Stimulated activated naive CD4-positive, alpha-beta T cell treated with Interleukin-2 at 50 U/mL for 16 hours (primary cell): Measurements from ENCODE around the gene ZNF749.

Experiments used
- DNase-seq: peaks from one replicate; lab custom pipeline; 2025; lab: John Stamatoyannopoulos, UW

The ZNF749 gene

DNA sequence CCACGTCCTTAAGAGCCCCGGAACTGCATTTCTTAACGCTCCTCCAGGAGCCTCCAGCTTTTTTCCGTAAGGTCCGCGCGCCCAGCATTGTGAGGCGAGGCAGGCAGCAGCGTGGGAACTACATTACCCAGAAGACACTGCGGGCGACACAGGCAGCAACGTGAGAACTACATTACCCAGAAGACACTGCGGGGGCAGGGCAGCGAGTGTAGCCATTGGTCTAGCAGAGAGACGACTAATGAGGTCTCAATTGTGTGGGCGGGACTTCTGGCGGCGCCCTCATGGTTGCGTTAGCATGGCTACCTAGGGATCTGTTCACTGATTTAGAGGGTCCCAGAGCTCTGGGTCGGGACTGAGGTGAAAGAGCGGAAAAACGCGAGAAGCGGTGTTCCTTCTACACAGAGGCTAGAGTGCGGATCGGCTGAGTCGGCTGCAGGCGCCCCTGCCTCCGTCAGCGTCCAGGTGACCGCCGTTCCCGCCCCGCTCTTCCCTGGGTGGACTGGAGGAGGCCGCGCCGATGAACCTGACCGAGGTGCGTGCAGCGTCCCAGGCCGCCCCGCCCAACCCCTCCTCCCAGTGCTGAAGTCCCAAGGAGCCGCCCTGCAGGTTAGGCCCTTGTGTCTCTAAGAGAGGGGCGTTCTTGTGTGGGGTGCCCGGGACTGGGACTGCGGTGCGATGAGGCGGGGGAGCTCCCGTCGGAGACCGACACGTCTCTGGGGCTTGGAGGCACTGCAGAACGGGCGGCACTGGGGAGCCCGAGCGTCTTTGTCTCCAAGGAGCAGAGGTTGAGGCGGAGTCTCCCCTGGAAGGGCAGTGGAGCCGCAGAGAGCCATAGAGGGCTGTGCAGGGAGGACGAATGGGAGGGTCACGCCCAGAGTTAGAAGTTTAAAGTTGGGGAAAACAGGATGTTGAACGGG is at the start of gene ZNF749:
Gene ZNF749, plus strand, starts transcription at position 264 of the 917 bp plus-strand sequence. Its CDS starts 254 bp downstream, at position 518.
- DNase-seq = peak; percentile 98

DNA sequence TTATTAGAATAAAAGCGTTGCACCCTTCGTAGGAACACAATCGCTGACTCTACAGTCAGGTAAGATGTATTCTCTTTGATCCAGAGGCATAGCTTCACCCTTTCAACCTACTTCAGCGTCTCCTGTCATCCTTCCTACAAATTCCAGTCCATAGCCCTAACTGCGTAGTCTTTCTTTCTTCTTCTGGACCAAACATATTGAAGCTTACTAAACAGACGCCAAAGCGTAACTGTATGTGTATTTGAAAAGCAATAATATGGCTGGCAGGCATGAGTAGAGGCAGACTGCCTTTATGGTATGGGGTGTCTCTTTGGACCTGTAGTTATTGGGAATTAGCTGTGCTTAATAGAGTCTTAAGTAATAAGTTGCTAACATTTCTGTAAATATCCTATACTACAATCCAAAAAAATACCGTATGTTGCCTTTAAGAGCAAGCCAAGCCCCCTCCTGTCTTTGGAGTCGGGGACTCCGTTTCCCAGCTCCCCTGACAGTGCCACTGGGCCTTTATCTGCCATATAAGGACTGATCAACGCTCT is 45.9 kb upstream of the ZNF749 start:
- no peak for DNase-seq

DNA sequence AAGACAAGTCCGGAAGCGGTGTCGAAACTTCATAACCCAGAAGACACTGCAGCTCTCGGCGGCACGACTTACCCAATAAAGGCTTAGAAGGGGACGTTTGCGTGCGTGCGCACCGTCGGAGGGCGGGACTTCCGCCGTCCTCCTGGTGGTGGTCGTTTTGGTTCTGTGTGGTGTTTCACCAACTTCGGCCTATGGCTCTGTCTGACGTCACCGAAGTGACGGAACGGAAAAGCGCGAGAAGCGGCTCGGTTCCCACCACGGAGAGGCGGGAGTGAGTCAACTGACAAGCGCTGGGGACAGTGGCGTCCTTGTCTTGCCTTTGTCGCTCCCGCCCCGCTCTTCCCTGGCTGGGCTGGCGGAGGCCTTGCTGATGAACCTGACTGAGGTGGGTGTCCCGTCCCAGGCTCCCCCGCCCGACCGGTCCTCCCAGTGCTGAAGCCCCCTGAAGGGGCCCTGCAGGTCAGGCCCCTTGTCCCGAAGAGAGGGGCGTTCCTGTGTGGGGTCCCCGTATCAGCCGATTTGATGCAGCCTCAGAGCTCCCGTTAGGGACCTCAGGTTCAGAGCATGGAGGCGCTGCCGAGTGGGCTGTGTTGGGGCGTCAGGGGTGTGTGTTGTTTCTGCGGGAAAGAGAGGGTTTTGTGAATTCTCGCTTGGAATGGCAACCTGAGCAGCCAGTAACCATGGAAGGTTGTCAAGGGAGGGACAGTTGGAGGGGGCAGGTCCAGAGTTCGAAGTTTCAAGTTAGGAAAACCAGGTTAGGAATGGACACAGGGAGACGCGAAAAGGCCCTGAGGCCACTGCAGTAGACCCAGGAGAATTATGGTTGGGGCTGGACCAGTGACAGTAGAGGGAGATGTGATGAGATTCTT is 45.2 kb upstream of the ZNF749 start, which contains the start of gene ZNF548:
Gene ZNF548, plus strand, starts transcription at position 125 of the 869 bp plus-strand sequence. Its CDS starts 246 bp downstream, at position 371.
- DNase-seq = peak; percentile 96

DNA sequence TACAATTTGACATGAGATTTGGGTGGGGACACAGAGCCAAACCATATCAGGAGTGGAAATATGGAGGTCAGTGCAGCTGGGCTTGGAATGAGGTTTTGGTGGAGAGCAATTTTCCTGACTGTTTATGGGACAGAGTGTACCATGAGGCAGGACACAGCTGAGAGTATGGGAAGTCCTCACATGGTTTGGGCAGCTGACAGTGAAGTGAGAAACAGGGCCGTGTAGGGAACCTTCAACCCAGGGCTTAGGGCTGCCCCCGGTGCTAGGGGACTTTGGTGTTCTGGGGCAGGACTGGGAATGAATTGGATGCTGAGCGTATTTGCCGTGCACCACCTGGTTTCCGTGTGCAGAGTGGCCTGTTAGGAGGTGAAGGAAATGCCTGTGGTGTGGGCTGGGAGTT is 39.4 kb upstream of the ZNF749 start:
- DNase-seq = no peak

DNA sequence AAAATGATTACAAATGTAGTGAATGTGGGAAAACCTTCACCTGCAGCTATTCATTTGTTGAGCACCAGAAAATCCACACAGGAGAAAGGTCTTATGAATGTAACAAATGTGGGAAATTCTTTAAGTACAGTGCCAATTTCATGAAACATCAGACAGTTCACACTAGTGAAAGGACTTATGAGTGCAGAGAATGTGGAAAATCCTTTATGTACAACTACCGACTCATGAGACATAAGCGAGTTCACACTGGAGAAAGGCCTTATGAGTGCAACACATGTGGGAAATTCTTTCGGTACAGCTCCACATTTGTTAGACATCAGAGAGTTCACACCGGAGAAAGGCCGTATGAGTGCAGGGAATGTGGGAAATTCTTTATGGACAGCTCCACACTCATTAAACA is 36.3 kb upstream of the ZNF749 start:
- DNase-seq = no peak

DNA sequence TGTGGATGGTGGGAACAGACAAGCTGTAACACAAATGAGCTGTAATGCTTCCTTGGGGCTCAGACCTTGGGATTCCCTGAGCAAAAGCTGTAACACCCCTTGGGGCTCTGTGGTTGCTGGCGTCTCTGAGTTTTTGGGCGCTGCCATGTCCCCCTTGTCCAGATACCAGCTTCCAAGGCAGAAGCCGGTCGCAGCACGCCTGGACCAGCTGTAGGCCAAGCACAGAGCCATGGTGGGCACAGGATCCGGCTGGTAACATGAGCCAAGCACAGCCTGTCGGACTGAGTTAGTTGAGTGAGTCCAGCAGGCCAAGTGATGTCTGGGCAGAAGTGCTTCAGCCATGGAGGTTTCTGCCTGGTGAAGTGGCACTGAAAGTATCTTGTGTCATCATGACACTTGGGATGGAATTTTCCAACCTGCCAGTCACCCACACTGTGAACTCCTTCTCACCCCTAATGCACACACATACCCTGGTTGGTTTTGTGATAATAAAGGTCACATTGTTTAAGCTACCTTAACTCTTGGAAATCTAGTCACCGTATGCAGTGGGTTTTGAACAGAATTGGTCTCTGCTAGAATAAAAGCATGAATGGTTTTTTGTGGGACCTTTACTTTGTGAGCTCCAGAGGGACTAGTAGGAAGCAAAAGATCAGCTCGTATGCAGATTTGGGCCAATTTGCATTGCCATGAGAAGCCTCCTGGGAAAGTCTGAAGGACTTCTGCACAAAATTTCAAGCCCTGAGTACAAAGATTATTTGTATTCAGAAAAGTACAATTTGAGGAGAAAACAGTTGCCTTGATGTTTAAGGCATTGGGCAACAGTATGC is 31.2 kb upstream of the ZNF749 start:
- DNase-seq = no peak

DNA sequence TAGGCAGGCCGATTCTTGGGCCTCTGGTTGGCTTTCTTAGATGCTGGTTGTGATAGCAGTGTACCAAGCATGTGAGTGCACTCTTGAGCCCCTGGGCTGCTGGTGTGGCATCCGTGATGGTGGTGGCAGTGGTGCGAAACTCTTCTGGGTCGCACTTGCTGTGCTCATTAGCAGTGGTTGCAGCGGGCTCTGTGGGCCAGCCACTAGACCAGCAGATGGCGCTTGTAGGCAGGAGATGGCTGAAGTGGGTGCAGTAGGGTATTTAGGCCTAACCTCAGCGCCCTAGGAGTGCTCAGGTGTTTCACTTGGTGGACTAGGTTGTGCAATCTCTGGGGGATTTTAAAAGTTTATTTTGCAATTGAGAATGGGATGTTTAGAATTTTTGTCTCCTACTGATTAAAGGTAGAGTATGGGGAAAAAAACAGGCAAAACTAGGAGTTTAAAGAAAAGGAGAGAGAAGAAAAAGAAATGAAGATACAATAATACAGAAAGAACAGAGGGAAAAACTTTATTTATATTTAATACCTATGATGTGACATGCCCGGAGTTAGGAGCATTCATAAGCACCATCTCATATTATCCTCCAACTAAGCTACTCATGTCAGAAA is 28.5 kb upstream of the ZNF749 start:
- DNase-seq = peak; percentile 63

DNA sequence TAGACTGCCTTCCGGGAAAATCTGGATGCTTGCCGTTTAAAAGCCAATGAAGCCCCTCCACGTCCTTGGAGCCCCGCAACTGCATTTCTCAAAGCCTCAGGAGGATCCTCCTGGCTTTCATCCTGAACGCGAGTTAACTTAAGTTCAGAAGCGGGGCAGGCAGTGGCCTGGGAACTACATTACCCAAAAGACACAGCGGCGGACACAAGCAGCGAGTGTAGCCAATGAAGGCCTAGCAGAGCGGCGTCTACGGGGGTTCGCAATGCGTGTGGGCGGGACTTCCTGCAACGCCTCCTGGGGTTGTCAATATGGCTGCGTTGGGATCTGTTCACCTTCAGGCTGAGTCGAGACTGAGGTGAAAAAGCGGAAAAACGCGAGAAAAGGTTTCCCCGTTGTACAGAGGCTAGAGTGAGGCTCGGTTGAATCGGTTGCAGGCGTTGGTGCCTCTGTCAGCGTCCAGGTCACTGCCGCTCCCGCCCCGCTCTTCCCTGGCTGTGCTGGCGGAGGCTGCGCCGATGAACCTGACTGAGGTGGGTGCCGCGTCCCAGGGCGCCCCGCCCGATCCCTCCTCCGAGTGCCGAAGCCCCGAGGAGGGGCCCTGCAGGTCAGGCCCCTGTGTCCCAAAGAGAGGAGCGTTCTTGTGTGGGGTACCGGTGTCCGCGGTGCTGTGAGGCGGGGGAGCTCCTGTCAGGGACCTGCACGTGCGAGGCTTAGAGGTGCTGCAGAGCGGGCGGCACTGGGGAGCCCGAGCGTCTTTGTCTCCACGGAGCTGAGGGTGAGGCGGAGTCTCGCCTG is 24.1 kb upstream of the ZNF749 start, which contains the start of gene ZNF17:
Gene ZNF17, plus strand, starts transcription at position 285 of the 795 bp plus-strand sequence. CDS start 2,455 bp downstream, outside the sequence.
- DNase-seq = peak; percentile 94

DNA sequence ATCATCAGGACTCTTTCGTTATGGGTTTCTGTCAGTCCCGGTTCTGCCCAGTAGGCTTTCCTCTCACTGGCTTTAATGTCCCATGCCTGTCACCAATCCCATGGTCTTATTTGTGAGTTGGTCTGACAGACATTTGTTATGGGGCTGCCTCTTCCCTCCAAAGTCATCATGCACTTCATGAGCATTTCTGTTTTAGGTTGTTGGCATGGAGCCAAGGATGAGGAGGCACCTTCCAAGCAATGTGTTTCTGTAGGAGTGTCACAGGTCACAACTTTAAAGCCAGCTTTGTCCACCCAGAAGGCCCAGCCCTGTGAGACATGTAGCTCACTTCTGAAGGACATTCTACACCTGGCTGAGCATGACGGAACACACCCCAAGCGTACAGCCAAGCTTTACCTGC is 15.7 kb upstream of the ZNF749 start:
- DNase-seq = no peak

DNA sequence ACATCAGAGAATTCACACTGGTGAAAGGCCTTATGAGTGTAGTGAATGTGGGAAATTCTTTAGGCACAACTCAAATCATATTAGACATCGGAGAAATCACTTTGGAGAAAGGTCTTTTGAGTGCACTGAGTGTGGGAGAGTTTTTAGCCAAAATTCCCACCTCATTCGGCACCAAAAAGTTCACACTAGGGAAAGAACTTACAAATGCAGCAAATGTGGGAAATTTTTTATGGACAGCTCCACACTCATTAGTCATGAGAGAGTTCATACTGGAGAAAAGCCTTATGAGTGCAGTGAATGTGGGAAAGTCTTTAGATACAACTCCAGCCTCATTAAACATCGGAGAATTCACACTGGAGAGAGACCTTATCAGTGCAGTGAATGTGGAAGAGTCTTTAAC is 14.1 kb upstream of the ZNF749 start:
- no peak for DNase-seq

DNA sequence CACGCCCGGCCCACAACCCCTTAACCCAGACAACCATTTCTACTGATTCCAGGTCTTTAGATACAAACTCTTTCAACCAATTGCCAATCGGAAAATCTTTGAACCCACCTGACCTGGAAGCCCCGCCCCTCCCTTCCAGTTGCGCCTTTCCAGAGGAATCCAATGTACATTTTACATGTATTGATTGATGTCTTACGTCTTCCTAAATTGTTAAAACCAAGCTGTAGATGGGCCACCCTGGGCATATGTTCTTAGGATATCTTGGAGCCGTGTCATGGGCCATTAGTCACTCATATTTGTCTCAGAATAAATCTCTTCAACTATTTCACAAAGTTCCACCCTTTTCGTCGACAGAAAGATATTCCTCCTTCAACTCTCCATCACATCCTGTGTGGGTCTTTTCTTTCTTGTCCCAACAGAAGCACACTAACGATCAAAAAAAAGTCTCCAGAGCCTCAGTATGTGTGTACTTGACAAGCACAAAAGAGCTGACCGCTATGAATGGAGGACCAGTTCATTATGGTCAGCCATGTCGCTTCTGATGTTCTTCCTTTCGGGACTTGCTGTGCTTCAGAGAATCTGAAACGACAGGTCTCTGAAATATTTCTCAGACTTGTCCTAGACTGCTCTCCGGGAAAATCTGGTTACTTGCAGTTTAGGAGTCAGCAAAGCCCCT is 601 bp upstream of the ZNF749 start:
- DNase-seq = no peak

DNA sequence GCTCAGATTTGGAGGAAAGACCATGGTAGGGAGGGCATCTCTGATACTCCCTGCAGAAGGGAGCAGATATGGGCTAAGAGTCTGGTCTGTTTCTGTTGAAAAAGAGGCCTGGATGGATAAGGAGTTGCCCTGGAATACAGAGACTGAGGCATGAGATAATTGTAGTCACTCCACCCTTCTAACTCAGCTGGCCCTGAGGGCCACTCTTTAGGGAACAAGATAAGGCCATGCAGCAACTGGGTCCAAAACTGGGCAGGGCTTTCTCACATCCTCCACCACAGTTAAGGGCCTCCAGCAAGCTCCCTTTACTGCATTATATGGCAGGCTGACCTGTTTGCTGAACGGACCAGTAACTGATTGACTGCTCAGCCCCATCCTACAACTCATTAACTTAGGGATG is 1.3 kb downstream of the ZNF749 start:
- no peak for DNase-seq

DNA sequence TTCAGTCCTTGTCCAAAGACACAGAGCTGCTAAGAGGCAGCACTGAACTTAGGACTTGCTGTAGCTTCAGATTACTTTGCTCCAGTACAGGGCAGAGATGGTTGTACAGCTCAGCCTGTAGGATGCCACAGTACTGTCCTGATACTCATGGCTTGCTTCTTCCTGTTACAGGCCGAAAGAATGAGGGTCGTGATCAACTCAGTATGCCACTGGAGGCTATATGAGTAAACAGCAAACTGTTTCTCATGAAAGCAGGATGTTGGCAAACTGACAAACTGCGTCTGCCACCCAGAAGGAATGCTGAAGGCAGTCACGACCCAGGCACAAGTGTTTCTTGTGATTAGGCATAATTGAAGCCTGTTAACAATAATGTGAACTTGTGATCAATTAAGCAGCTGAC is 2.8 kb downstream of the ZNF749 start:
- DNase-seq = no peak

DNA sequence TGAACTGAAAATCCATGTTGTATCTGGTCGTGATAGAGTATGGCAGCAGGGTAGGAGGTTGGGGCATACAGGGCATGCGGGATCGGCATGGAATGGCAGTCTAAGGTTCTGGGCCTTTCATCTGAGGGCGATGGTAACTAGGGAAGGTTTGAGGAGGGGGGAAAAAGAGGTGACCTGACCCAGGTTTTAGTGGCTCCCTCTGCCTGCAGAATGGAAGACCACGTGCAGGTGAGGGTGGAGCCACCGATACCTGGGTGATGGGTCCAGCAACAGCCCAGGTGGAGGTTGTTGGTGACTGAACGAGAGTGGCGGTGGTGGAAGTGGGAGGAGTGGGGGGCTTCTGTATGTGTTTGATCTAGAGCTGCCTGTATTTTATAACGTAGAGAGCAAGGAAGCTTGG is 3.8 kb downstream of the ZNF749 start:
- DNase-seq = no peak

DNA sequence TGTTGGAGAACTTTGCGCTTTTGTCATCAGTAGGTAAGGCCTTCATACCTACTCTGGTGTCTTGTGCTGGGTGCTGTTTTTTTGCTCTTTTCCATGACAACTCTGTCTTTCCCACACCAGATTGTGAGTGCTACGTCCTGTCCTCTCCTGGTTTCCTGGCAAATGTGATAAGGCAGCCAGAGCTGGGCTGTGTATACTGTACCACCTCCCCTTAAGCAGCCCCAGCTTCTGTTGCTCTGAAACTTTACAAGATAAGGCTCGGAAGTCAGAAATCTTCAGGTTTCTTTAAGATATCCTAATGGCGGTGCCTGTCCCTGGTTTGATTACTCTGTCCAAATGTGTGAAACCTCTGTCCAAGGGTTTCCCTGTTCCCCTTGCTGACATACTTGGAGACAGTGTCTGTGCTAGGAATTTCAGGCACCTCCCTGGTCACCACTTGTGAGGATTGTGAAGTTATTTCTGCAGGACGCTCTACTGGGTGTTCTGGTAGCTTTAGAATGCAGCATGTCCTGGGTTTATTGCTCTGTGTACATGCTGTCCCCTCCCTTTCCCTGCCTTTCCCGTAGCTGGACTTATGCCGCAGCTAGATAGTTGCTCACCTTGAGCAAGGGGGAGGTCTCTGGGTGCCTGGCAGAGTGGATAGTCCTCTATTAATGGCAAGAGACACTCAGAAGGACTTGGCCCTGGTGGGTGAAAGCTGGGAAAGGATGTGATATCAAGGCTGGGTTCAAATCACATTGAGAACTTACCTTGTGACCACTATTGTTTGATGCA is 7.0 kb downstream of the ZNF749 start:
- no peak for DNase-seq

DNA sequence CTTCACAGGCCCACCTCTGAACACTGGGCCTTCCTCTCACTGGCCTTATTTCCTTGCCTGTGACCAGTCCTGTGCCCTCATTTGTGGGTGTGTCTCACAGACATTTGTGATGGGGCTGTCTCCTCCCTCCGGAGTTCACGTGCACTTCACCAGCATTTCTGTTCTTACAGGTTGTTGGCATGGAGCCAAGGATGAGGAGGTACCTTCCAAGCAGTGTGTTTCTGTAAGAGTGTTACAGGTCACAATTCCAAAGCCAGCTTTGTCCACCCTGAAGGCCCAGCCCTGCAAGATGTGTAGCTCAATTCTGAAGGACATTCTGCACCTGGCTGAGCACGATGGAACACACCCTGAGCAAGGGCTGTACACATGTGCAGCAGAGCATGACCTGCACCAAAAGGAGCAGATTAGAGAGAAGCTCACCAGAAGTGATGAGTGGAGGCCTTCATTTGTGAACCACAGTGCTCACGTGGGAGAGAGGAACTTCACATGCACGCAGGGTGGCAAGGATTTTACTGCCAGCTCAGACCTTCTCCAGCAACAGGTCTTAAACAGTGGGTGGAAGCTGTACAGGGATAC is 8.1 kb downstream of the ZNF749 start:
- no peak for DNase-seq

DNA sequence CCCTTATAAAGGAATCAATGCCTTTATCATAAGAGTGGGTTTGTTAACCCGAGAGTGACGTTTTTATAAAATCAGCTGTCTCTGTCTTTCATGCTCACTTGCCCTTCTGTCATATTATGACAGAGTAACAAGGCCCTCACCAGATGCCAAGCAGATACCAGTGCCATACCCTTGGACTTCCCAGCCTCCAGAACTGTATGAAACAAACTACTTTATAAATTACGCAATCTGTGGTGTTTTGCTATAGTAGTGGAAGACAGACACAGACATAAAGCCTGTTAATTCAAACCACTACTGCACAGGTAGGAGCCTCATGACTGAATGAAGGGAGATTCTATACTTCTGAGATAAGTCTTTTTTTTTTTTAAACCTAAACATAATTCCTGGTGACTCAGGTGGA is 17.2 kb downstream of the ZNF749 start:
- DNase-seq = no peak

DNA sequence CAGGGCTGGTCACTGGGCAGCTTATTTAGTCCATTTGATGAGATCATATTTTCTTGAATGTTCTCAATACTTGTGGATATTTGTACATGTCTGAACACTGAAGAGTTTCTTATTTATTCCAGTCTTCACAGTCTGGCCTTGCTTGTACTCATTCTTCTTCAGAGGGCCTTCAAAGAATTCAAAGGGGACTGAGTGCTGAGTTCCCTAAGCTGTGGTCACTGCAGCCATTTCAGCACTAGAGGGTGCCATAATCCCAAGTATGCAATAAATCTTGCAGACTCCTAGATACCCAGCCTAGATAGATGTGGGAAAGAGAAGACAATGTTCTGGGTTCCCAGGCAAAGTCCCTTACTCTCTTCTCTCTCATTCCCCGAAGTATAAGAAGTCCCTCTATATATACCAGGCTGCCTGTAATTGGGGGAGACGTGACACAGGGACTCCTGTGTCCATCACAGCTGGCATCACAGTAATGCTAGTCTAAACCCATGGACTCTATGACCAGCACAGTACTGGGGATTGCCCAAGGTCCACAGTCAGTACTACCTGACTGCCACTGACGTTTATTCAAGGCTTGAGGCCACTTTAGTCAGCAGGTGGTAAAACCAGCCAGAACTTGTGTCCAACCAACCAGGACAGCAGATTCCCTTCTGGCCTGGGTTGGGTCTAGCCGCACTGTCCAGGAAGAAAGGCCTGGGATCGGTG is 30.7 kb downstream of the ZNF749 start:
- no peak for DNase-seq
